Neural cell (in vitro differentiated cells): ENCODE measurements around the gene LDB2. TPM values are rescaled to one million over a fixed set of nuclear protein-coding genes. Genes with fewer than 3 reads are reported as not detected.
"Not testable (repeated sequence)": the region's sequence is repeated elsewhere in the genome, so short reads cannot be mapped to it uniquely, and the experiment has no call there.

ENCODE experiments used
- H2AFZ ChIP-seq: fragments of 200-600, 300-800 bp; sonication (generic), shearing (Covaris generic); 2 replicates; pipeline ENCODE4 v1.6.0; 2014; ENCODE audit warnings: low read depth, mild to moderate bottlenecking, antibody characterized with exemption, low read length, moderate library complexity
- H3F3A ChIP-seq: fragments of 200-600 bp; shearing (Covaris generic); 2 replicates; pipeline ENCODE4 v1.6.1; 2016; ENCODE audit warnings: mild to moderate bottlenecking, moderate library complexity, mixed read lengths, antibody characterized with exemption, low read length; ENCODE audit not compliant: insufficient read depth, poor library complexity, severe bottlenecking
- H3K27ac ChIP-seq: fragments of 200-600, 300-800 bp; sonication (generic), shearing (Covaris generic); 2 replicates; pipeline ENCODE4 v1.5.1; 2014; ENCODE audit warnings: mild to moderate bottlenecking, low read length, moderate library complexity
- H3K27me3 ChIP-seq: fragments of 300-800, 200-600 bp; sonication (generic), shearing (Covaris generic); 2 replicates; pipeline ENCODE4 v1.6.0; 2014; ENCODE audit warnings: mild to moderate bottlenecking, low read depth, low read length, moderate library complexity; ENCODE audit not compliant: insufficient read depth
- H3K36me3 ChIP-seq: fragments of 300-800, 200-600 bp; sonication (generic), shearing (Covaris generic); 2 replicates; pipeline ENCODE4 v1.5.1; 2014; ENCODE audit warnings: mild to moderate bottlenecking, antibody characterized with exemption, low read length, moderate library complexity; ENCODE audit not compliant: insufficient read depth
- H3K4me2 ChIP-seq: fragments of 300-800, 200-600 bp; sonication (generic), shearing (Covaris generic); 2 replicates; pipeline ENCODE4 v1.6.0; 2014; ENCODE audit warnings: mild to moderate bottlenecking, low read length
- H3K4me3 ChIP-seq: fragments of 300-800, 200-600 bp; sonication (generic), shearing (Covaris generic); 2 replicates; pipeline ENCODE4 v1.5.1; 2014; ENCODE audit warnings: mild to moderate bottlenecking, low read length, moderate library complexity
- H3K79me2 ChIP-seq: fragments of 200-600 bp; shearing (Covaris generic); replicated peaks from 2 replicates; pipeline ENCODE4 v1.6.0; 2014; ENCODE audit warnings: mild to moderate bottlenecking, low read length, moderate library complexity; ENCODE audit not compliant: insufficient read depth
- H3K9ac ChIP-seq: fragments of 300-800, 200-600 bp; sonication (generic), shearing (Covaris generic); 2 replicates; pipeline ENCODE4 v1.6.1; 2016; ENCODE audit warnings: mild to moderate bottlenecking, low read length, mixed read lengths
- H3K9me2 ChIP-seq: fragments of 200-600 bp; shearing (Covaris generic); 2 replicates; pipeline ENCODE4 v1.6.1; 2016; ENCODE audit warnings: mild to moderate bottlenecking, low read length, mixed read lengths; ENCODE audit not compliant: insufficient read depth
- H3K9me3 ChIP-seq: fragments of 200-600, 300-800 bp; sonication (generic), shearing (Covaris generic); 2 replicates; pipeline ENCODE4 v1.6.1; 2016; ENCODE audit warnings: mild to moderate bottlenecking, mixed run types, low read length, moderate library complexity, mixed read lengths
- H4K20me1 ChIP-seq: fragments of 200-600 bp; shearing (Covaris generic); 2 replicates; pipeline ENCODE4 v1.6.1; 2016; ENCODE audit warnings: mild to moderate bottlenecking, mixed run types; ENCODE audit not compliant: insufficient read depth
- CTCF ChIP-seq: fragments of 450-650 bp; IDR thresholded peaks from 2 replicates; pipeline ENCODE4 v1.5.1; 2014; ENCODE audit warnings: antibody characterized with exemption, mild to moderate bottlenecking, moderate library complexity; ENCODE audit not compliant: poor library complexity, severe bottlenecking
- EP300 ChIP-seq: fragments of 450-650 bp; conservative IDR thresholded peaks from 2 replicates; pipeline ENCODE4 v1.6.1; 2014; ENCODE audit warnings: antibody characterized with exemption, mild to moderate bottlenecking, moderate library complexity; ENCODE audit not compliant: poor library complexity, severe bottlenecking
- EZH2 ChIP-seq: fragments of 200-600, 300-800 bp; shearing (Covaris generic), sonication (generic); IDR thresholded peaks from 2 replicates; pipeline ENCODE4 v1.6.1; 2014; ENCODE audit warnings: antibody characterized with exemption, low read length, borderline replicate concordance, mild to moderate bottlenecking; ENCODE audit not compliant: insufficient read depth, poor library complexity, severe bottlenecking
- MXI1 ChIP-seq: fragments of 450-650 bp; conservative IDR thresholded peaks from 2 replicates; pipeline ENCODE4 v1.6.1; 2014; ENCODE audit warnings: antibody characterized with exemption, mild to moderate bottlenecking; ENCODE audit not compliant: poor library complexity, severe bottlenecking
- POLR2AphosphoS5 ChIP-seq: IDR thresholded peaks from 2 replicates; pipeline ENCODE4 v1.6.1; 2012
- RAD21 ChIP-seq: fragments of 450-650 bp; conservative IDR thresholded peaks from 2 replicates; pipeline ENCODE4 v1.6.1; 2014; ENCODE audit warnings: antibody characterized with exemption, mild to moderate bottlenecking, moderate library complexity
- SMC3 ChIP-seq: fragments of 450-650 bp; conservative IDR thresholded peaks from 2 replicates; pipeline ENCODE4 v1.6.1; 2014; ENCODE audit warnings: antibody characterized with exemption, mild to moderate bottlenecking, moderate library complexity; ENCODE audit not compliant: poor library complexity
- TAF1 ChIP-seq: IDR thresholded peaks from 2 replicates; pipeline ENCODE4 v1.6.1; 2012; ENCODE audit warnings: low read depth
- polyA plus RNA-seq: library from polyadenylated mRNA; depleted of rRNA; stranded (reverse); fragments of >200 nt; gene quantifications from 2 replicates; pipeline ENCODE4 v1.2.3, GENCODE V29; 2014
- TF ChIP-seq, protein P1 (sequence below): IDR thresholded peaks from 2 replicates; pipeline ENCODE4 v1.6.1; 2012; ENCODE audit warnings: borderline replicate concordance

LDB2 gene
- polyA plus RNA-seq, 1 donor from 2014 or later, result 58.9 TPM

GRCh38 chr4:16572161-16572560 is 326.3 kb downstream of the LDB2 start:
- no peaks in the 10 kb centered on the region for H3K9me2 ChIP-seq
- no peak overlapping the region for H3K4me2 ChIP-seq
- no peak overlapping the region for H3K4me3 ChIP-seq
- no peak overlapping the region for H2AFZ ChIP-seq
- no peak for TF ChIP-seq MXI1
- no peak for TF ChIP-seq POLR2AphosphoS5
- TF ChIP-seq EZH2, result no peak
- no peak for TF ChIP-seq EP300
- no peak for TF ChIP-seq TAF1
- TF ChIP-seq CTCF, result no peak
- TF ChIP-seq, protein P1, sequence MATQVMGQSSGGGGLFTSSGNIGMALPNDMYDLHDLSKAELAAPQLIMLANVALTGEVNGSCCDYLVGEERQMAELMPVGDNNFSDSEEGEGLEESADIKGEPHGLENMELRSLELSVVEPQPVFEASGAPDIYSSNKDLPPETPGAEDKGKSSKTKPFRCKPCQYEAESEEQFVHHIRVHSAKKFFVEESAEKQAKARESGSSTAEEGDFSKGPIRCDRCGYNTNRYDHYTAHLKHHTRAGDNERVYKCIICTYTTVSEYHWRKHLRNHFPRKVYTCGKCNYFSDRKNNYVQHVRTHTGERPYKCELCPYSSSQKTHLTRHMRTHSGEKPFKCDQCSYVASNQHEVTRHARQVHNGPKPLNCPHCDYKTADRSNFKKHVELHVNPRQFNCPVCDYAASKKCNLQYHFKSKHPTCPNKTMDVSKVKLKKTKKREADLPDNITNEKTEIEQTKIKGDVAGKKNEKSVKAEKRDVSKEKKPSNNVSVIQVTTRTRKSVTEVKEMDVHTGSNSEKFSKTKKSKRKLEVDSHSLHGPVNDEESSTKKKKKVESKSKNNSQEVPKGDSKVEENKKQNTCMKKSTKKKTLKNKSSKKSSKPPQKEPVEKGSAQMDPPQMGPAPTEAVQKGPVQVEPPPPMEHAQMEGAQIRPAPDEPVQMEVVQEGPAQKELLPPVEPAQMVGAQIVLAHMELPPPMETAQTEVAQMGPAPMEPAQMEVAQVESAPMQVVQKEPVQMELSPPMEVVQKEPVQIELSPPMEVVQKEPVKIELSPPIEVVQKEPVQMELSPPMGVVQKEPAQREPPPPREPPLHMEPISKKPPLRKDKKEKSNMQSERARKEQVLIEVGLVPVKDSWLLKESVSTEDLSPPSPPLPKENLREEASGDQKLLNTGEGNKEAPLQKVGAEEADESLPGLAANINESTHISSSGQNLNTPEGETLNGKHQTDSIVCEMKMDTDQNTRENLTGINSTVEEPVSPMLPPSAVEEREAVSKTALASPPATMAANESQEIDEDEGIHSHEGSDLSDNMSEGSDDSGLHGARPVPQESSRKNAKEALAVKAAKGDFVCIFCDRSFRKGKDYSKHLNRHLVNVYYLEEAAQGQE, result no peak
- no peak for TF ChIP-seq SMC3
- TF ChIP-seq RAD21, result no peak
- no peaks in the 10 kb centered on the region for H3K79me2 ChIP-seq
- H3K9ac ChIP-seq, result no peak overlapping the region
- no peaks in the 10 kb centered on the region for H3K36me3 ChIP-seq
- H3F3A ChIP-seq, result no peaks in the 10 kb centered on the region
- H3K27me3 ChIP-seq, result no peaks in the 10 kb centered on the region
- H4K20me1 ChIP-seq, result no peaks in the 10 kb centered on the region
- no peak overlapping the region for H3K27ac ChIP-seq
- no peaks in the 10 kb centered on the region for H3K9me3 ChIP-seq

- Histone ChIP-seq H3K9ac (no peak overlapping the region), H4K20me1 (no peaks in the 10 kb centered on the region), H3K4me2 (no peak overlapping the region), H3K9me3 (no peaks in the 10 kb centered on the region), H3K9me2 (no peaks in the 10 kb centered on the region), H3K36me3 (no peaks in the 10 kb centered on the region), H2AFZ (no peak overlapping the region), H3F3A (no peaks in the 10 kb centered on the region), H3K27me3 (no peaks in the 10 kb centered on the region), H3K27ac (no peak overlapping the region), H3K79me2 (no peaks in the 10 kb centered on the region), H3K4me3 (no peak overlapping the region)
- TF ChIP-seq EP300 (no peak), POLR2AphosphoS5 (no peak), EZH2 (no peak), MXI1 (no peak), TAF1 (no peak), RAD21 (no peak), CTCF (no peak), SMC3 (no peak)
- TF ChIP-seq, protein P1, result no peak
Measured at GRCh38 chr4:16569790-16570189, 328.7 kb downstream of the LDB2 start.

DNA sequence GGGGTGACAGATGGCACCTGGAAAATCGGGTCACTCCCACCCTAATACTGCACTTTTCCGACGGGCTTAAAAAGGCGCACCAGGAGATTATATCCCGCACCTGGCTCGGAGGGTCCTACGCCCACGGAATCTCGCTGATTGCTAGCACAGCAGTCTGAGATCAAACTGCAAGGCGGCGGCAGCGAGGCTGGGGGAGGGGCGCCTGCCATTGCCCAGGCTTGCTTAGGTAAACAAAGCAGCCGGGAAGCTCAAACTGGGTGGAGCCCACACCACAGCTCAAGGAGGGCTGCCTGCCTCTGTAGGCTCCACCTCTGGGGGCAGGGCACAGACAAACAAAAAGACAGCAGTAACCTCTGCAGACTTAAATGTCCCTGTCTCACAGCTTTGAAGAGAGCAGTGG is 341.1 kb downstream of the LDB2 start:
- not testable (repeated sequence) for H3K9ac ChIP-seq, H4K20me1 ChIP-seq, H3K9me2 ChIP-seq, H3K36me3 ChIP-seq, H3K9me3 ChIP-seq, H3K27ac ChIP-seq, H3K4me2 ChIP-seq, H3F3A ChIP-seq, H3K79me2 ChIP-seq, H3K4me3 ChIP-seq, H3K27me3 ChIP-seq, H2AFZ ChIP-seq
